Sciatic nerve (tissue), 2 donors: ENCODE data around the gene TEP1. TPM values are rescaled to one million over a fixed set of nuclear protein-coding genes. Genes with fewer than 3 reads are reported as not detected.
"Not testable (repeated sequence)": the region's sequence is repeated elsewhere in the genome, so short reads cannot be mapped to it uniquely, and the experiment has no call there.

Experiments
- ATAC-seq: fragments of 200-7000 bp; cut with Tn5 transposase; one replicate; pipeline ENCODE4 v1.9.1; 2020; ENCODE audit warnings: mild to moderate bottlenecking, moderate library complexity
- DNase-seq: peaks from one replicate; pipeline ENCODE4 v3.0.0-alpha.2; 2020; ENCODE audit warnings: low spot score
- intact Hi-C: fragments of 100-400 bp; cut with DNase I; formaldehyde crosslinking; loops from one replicate; pipeline ENCODE4 v1.14.2; 2022
- total RNA-seq: library from RNA; stranded (reverse); fragmentation: NEBNext Ultra II Directional; extraction: Animal tissue kit (Norgen Biotek cat#: 25700); gene quantifications from one replicate; pipeline ENCODE4 v1.2.1, GENCODE V29; 2021
- donor health status: DM: no; HTN: no; CAD: no.
- donor health status: DM: no; HTN: no; CAD: no.

The TEP1 gene
- total RNA-seq, 1 donor from 2014 or later: 44.7 TPM

DNA sequence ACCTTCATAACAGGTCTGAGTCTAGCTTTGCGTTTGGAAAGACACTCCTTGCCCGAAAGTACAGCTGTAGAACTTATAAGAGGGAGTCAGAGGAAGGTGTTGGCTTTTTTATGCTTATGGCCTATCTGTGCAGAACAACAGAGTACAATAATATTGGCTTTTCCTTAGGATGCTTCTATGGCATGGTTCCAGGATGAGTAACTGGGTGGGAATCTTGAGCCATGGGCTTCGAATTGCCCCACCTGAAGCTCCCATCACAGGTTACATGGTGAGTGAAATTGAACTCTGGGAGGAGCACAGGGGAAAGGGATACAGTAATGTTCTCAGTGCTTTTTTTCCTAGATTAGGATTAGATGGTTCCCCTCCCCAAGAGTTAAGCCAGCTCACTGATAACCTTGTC is 56.9 kb downstream of the TEP1 start:
- ATAC-seq: no peak
- intact Hi-C loops: no loop called here
- no peak for DNase-seq

GRCh38 chr14:20350860-20351259 is 62.4 kb downstream of the TEP1 start:
- intact Hi-C loops: no loop called here
- no peak for ATAC-seq
- DNase-seq: no peak

DNA sequence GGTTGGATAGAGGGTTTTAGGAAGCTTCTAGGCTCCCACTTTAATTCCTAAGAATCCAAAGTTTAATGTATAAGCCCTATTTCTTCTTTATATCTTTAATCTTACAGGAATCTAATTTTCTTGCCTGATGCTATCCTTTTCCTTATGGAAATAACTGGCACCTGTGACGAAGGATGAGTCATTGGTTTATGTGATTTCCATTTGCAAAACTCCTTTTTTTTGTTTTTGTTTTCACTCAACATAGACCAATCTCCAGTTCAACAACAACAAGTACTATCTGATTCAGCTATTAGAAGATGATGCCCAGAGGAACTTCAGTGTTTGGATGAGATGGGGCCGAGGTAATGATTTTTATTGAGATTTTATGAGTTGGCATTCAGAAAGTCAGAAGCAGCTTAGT is 63.0 kb downstream of the TEP1 start:
- ATAC-seq (no peak), DNase-seq (no peak)
- intact Hi-C loops: no loop called here

- DNase-seq: no peak
- ATAC-seq: no peak
- intact Hi-C loops: no loop called here
Measured at GRCh38 chr14:20347747-20348146, 65.6 kb downstream of the TEP1 start.

DNA sequence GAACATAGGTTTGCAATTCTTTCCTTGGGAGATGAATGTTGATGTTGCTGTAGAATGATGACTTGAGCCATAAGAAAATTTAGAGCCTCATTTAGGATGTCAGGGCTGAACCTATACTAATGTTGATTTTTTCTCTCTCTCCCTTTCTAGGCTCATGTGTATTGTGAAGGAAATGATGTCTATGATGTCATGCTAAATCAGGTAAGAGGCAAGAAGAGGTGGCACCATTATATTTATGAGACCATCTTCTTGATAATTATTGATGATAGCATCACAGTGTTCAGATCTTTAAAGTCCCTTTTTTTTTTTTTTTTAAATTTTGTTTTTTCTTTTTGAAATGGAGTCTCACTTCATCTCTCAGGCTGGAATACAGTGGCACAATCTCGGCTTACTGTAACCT is 66.6 kb downstream of the TEP1 start:
- DNase-seq (no peak), ATAC-seq (no peak)
- intact Hi-C loops: no loop called here

DNA sequence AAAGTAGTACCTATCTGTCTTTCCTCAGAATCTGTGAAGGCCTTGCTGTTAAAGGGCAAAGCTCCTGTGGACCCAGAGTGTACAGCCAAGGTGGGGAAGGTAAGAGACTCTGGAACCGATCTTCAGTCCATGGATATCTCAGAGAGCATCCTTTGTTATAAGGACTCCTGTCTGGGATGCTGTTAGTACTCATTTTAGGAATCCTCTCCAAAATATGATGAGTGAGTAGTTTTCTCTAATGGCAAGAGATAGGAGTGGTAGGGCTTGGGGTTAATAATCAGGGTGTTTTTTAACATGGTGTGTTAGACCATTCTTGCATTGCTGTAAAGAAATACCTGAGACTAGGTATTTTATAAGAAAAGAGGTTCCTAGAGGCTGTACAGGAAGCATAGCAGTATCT is 67.9 kb downstream of the TEP1 start:
- intact Hi-C loops: no loop called here
- ATAC-seq (no peak), DNase-seq (no peak)

DNA sequence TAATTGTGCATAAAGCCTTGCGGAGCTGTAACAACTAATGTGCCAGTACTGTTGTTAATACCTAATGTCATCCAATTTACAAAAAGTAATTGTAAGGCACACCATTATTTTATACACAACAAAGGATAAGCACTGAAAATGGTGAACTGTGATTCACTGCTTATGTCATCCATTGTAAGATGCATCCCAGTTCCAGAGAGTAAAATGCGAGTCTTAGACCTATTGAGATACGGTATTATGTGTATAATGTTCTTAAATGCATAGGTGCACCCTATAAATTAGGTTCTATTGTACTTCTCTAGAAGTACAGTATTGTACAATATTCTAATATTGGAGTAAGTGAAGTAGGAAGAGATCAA is 69.5 kb downstream of the TEP1 start:
- no peak for ATAC-seq
- no peak for DNase-seq
- intact Hi-C loops: no loop called here

DNA sequence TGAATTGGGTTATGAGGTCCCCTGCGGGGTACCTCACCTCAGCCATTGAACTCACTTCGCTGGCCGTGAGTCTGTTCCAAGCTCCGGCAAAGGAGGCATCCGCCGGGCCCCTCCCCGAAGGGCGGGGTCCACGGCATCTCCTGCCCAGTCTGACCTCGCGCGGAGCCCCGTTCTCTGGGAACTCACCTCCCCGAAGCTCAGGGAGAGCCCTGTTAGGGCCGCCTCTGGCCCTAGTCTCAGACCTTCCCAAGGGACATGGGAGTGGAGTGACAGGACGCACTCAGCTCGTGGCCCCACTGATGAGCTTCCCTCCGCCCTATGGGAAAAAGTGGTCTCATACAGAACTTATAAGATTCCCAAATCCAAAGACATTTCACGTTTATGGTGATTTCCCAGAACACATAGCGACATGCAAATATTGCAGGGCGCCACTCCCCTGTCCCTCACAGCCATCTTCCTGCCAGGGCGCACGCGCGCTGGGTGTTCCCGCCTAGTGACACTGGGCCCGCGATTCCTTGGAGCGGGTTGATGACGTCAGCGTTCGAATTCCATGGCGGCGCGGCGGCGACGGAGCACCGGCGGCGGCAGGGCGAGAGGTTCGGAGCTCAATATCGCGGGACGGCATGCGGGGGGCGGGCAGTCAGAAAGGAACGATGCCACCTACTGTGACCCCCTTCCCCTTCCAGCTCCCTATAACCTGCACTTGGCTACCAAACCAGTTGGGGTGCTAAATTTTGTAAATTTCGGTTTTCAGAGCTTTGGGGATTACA is 70.0 kb downstream of the TEP1 start, which contains the start of gene PARP2:
PARP2 (plus strand) TSS at position 544 of the 770 bp plus-strand sequence; CDS start at position 551, 7 bp downstream.
- ATAC-seq (peak; percentile 98), DNase-seq (peak; percentile 98)
- intact Hi-C loops: no loop called here

- no peak for ATAC-seq
- intact Hi-C loops: no loop called here
- no peak for DNase-seq
Measured at GRCh38 chr14:20341646-20342045, 71.7 kb downstream of the TEP1 start.

- intact Hi-C loops, DNase-seq, ATAC-seq: not testable (repeated sequence)
Measured at GRCh38 chr14:20341032-20341431, 72.3 kb downstream of the TEP1 start.

DNA sequence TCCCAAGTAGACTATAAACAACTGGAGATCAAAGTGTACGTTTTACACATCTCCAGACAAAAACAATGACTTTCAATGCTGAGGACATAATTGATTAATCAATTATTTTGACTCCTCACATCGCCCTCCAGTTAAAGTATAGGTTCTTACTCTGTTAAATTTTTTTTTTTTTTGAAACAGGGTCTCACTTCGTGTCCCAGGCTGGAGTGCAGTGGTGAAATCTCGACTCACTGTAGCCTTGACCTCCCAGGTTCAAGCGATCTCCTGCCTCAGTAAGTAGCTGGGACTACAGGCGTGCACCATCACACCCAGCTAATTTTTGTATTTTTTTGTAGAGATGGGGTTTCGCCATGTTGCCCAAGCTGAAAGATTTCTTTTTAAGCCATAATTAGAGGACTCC is 79.3 kb downstream of the TEP1 start:
- no peak for DNase-seq
- intact Hi-C loops: loop anchor here (10.0 kb wide), 1 partner anchor 361 kb away; no protein-coding TSS in a partner anchor
- no peak for ATAC-seq

GRCh38 chr14:20333494-20333841 is 79.8 kb downstream of the TEP1 start:
- no peak for ATAC-seq
- no peak for DNase-seq
- intact Hi-C loops: loop anchor here (10.0 kb wide), 1 partner anchor 361 kb away; no protein-coding TSS in a partner anchor

DNA sequence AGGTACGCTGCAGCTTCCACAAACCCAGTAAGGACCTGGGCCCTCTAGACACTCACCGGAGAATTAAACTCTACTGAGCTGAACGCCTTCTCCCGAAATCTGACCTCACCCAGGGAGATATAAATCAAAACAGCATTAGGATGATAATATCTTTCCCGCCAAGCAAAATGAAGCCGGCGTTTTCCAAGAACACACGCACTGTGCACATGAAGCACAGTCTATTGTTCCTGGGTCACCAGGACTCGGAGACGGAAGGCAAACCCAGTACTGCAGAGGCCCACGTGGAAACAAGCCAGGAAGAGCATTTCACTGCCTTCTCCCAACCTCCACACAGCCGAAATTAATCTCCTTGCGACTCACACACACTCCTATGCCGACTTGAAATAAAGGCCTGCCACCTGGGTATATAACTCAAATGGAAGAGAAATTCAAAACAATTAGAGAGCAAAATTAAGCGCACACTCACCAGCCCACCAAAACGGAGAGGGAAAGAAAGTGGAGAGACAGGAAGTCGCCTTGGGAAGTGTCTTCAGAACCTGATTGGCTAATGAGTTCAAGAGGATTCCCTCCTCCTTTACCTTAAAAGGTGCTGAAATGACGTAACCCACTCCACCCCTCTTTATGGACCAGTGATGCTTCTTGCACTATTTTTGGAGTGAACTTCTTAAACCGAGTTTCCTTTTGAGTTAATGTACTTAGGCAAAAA is 80.4 kb downstream of the TEP1 start, which contains the start of gene CCNB1IP1:
CCNB1IP1 (minus strand) TSS at position 492 of the 706 bp plus-strand sequence. CDS start 16,756 bp downstream, outside the sequence.
- DNase-seq (no peak), ATAC-seq (peak; percentile 100)
- intact Hi-C loops: loop anchor here (10.0 kb wide), 1 partner anchor 362 kb away; no protein-coding TSS in a partner anchor

DNA sequence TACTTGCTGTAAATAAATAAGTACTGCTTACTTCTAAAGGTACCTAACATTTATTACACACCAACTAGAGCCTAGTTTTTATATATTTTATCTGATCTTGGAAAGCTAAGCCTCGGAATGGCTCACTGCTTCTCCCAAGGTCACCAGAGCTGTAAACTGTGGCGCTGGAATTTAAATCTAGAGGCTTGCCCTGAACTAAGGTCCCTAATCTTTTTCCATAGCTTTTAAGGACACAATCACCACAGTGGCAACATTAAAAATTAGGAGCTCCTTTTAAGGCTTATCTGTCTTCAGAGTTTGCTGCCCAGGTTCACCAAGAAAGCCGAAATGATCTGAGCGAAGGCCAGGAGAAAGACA is 80.9 kb downstream of the TEP1 start:
- no peak for ATAC-seq

GRCh38 chr14:20331053-20331613 is 82.2 kb downstream of the TEP1 start:
- intact Hi-C loops: loop anchor here (10.0 kb wide), 1 partner anchor 364 kb away; no protein-coding TSS in a partner anchor
- DNase-seq (no peak), ATAC-seq (no peak)

More for the DNA sequence above, 80.9 kb downstream of the TEP1 start:
- DNase-seq: no peak
- intact Hi-C loops: loop anchor here (10.0 kb wide), 1 partner anchor 362 kb away; no protein-coding TSS in a partner anchor

GRCh38 chr14:20329355-20329754 is 83.9 kb downstream of the TEP1 start:
- intact Hi-C loops: loop anchor here (10.0 kb wide), 1 partner anchor 275 kb away; no protein-coding TSS in a partner anchor
- no peak for DNase-seq
- no peak for ATAC-seq

- intact Hi-C loops: loop anchor here (10.0 kb wide), 1 partner anchor 276 kb away; no protein-coding TSS in a partner anchor
- ATAC-seq (no peak), DNase-seq (no peak)
Measured at GRCh38 chr14:20328705-20329104, 84.6 kb downstream of the TEP1 start.

DNA sequence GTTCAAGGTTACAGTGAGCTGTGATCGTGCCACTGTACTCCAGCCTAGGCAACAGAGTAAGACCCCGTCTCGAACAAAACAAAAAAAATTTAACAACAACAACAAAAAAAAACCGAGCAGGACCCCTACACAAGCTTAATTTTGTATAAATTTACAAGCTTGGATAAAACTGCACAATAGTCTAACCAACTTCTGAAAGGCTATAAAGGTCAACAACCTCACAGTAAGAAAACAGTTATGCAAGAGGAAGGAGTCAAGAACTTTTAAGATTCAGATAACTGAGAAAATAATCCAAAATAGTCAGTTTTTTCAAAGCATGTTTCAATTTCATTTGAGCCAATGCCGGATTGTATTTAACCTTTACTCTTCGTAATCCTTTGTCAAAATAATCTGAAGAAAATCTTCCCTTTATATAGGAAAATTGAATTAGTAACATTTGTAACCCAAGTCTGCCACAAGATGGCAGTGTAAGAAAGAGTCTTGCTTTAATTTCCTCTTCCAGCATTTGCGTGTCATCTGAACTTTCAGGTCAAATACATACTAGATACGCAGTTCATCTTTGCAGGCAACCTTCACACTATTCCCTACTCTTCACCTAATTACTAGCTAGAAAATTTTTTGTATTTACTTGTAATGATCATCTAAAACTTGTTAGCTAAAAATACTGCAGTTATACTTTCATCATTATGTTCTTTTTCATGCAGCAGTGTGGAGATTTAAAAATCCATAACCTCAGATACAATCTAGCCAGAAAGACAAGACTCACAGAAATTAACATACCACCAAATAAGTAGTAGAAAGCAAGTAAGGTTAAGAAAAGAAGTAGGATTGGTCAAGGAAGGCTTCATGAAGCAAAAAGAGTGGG is 86.1 kb downstream of the TEP1 start:
- DNase-seq: no peak
- intact Hi-C loops: loop anchor here (10.0 kb wide), 1 partner anchor 278 kb away; no protein-coding TSS in a partner anchor
- peak; percentile 74 for ATAC-seq

DNA sequence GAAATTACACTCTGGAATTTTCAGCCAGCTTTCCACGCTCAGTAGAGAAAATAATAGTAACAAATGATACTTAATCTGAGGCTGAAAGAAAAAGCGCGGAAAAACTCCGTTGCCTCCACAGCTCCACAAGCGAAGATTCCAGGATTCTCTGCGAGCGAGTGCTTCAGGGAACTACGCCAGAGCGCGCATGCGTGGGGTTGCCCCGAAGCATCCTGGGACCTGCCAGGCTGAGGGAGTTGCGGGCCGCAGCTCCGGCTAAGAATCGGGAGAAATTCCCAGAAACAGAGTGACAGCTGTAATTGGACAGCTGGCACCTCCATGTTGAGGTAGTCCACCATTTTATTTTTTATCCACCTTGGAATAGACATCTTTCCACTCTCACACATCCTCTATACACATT is 95.6 kb downstream of the TEP1 start:
- ATAC-seq: no peak
- intact Hi-C loops: no loop called here

More for the DNA sequence above, 95.6 kb downstream of the TEP1 start:
- no peak for DNase-seq
